PC-3 (cell line): Measurements from ENCODE around the gene FAM98B. TPM values are rescaled to one million over a fixed set of nuclear protein-coding genes. Genes with fewer than 3 reads are reported as not detected.

Experiments used
- ATAC-seq: fragments of 200-7000 bp; cut with Tn5 transposase; 2 replicates; pipeline ENCODE4 v1.9.1; 2020; ENCODE audit warnings: mild to moderate bottlenecking, moderate library complexity
- BruUV-seq: library from RNA; stranded (reverse); fragments of 400-500 nt; replicated peaks from 2 replicates; lab custom pipeline; 2021; lab: Mats Ljungman, UMichigan
- CTCF ChIA-PET: fragments of 300-600 bp; sonication (Branson Sonifier 250); formaldehyde crosslinking; loops from one replicate; lab custom pipeline; 2022; ENCODE audit warnings: antibody characterized with exemption; lab: Charles Lee
- POLR2A ChIA-PET: fragments of 300-600 bp; sonication (Branson Sonifier 250); formaldehyde crosslinking; loops from one replicate; lab custom pipeline; 2022; ENCODE audit warnings: antibody characterized with exemption; ENCODE audit not compliant: unreplicated experiment; lab: Charles Lee
- DNase-seq: peaks from one replicate; pipeline ENCODE4 v3.0.0-alpha.2; 2015
- H2AFZ ChIP-seq: fragments of 300-600 bp; sonication (generic); 2 replicates; pipeline ENCODE4 v1.6.0; 2016; ENCODE audit warnings: antibody characterized with exemption, low read length
- H3F3A ChIP-seq: fragments of 300-600 bp; sonication (generic); one replicate; pipeline ENCODE4 v1.6.0; 2017; ENCODE audit warnings: antibody characterized with exemption, low read length, control low read depth, mild to moderate bottlenecking; ENCODE audit not compliant: unreplicated experiment
- H3K27ac ChIP-seq: fragments of 300-600 bp; sonication (generic); 2 replicates; pipeline ENCODE4 v1.5.1; 2016; ENCODE audit warnings: mild to moderate bottlenecking, low read length
- H3K27me3 ChIP-seq: fragments of 300-600 bp; sonication (generic); 2 replicates; pipeline ENCODE4 v1.6.1; 2016; ENCODE audit warnings: low read length, mixed read lengths
- H3K36me3 ChIP-seq: fragments of 300-600 bp; sonication (generic); 2 replicates; pipeline ENCODE4 v1.6.1; 2016; ENCODE audit warnings: low read depth, mixed run types, low read length, mixed read lengths
- H3K4me1 ChIP-seq: fragments of 300-600 bp; sonication (generic); 2 replicates; pipeline ENCODE4 v1.5.1; 2016; ENCODE audit warnings: low read length; ENCODE audit not compliant: insufficient read depth
- H3K4me2 ChIP-seq: fragments of 300-600 bp; sonication (generic); 2 replicates; pipeline ENCODE4 v1.6.0; 2016; ENCODE audit warnings: low read length
- H3K4me3 ChIP-seq: fragments of 300-600 bp; sonication (generic); 2 replicates; pipeline ENCODE4 v1.5.1; 2016; ENCODE audit warnings: mild to moderate bottlenecking, low read length, mixed read lengths
- H3K79me2 ChIP-seq: fragments of 300-600 bp; sonication (generic); 2 replicates; pipeline ENCODE4 v1.6.1; 2017; ENCODE audit warnings: low read length, mixed read lengths
- H3K9ac ChIP-seq: fragments of 300-600 bp; sonication (generic); 2 replicates; pipeline ENCODE4 v1.6.0; 2016; ENCODE audit warnings: mild to moderate bottlenecking, low read length
- H3K9me2 ChIP-seq: fragments of 300-600 bp; sonication (generic); replicated peaks from 2 replicates; pipeline ENCODE4 v1.6.1; 2016; ENCODE audit warnings: mixed run types, low read length, mixed read lengths
- H3K9me3 ChIP-seq: fragments of 300-600 bp; sonication (generic); 2 replicates; pipeline ENCODE4 v1.6.1; 2016; ENCODE audit warnings: low read length, mixed read lengths
- H4K20me1 ChIP-seq: fragments of 300-600 bp; sonication (generic); 2 replicates; pipeline ENCODE4 v1.6.1; 2016; ENCODE audit warnings: low read length, mixed read lengths
- EZH2 ChIP-seq: fragments of 300-600 bp; sonication (generic); IDR thresholded peaks from one replicate; pipeline ENCODE4 v1.6.1; 2017; ENCODE audit warnings: antibody characterized with exemption, mild to moderate bottlenecking, low read length; ENCODE audit not compliant: unreplicated experiment
- EZH2phosphoT487 ChIP-seq: fragments of 300-600 bp; sonication (generic); IDR thresholded peaks from 2 replicates; pipeline ENCODE4 v1.6.1; 2018; ENCODE audit warnings: mild to moderate bottlenecking, antibody characterized with exemption, low read length, borderline replicate concordance
- intact Hi-C: fragments of 100-400 bp; cut with micrococcal nuclease; formaldehyde crosslinking; loops from 2 replicates; pipeline ENCODE4 v1.9.0; 2023
- total RNA-seq: library from RNA; depleted of rRNA; stranded (reverse); fragments of >200 nt; gene quantifications from 2 replicates; pipeline ENCODE4 v1.2.3, GENCODE V29; 2014
- TF ChIP-seq, protein P1 (sequence below): fragments of 300-600 bp; sonication (generic); conservative IDR thresholded peaks from 2 replicates; pipeline ENCODE4 v1.5.1; 2017; ENCODE audit warnings: antibody characterized with exemption, low read depth, mild to moderate bottlenecking, low read length

The FAM98B gene
- total RNA-seq, 1 experiment from 2014 or later, result 7.8 TPM

DNA sequence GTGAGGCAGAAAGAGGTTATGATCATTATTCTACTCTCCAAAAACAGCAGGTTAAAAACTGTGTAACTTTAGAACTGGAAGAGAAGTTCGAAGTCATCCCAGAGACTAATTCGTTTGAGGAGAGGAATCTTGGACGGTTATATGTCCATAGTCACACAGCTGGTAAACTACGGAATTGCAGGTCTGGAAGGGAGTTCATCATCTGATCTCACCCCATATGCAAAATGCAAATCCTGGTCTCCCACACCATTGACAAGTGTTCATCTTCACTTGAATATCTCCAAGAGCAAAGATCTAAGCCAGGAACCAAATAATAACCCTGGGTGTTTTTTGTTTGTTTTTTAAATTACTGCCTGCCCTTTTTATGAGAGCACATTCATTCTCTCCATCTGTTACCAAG lies 53.1 kb downstream of the FAM98B start:
- Histone ChIP-seq H3K9me3 (no peaks in the 10 kb centered on the region), H3K4me2 (no peak overlapping the region), H3K9ac (no peak overlapping the region), H3K27ac (no peak overlapping the region), H3K9me2 (no peaks in the 10 kb centered on the region), H3K36me3 (no peaks in the 10 kb centered on the region), H4K20me1 (no peaks in the 10 kb centered on the region), H3K4me3 (no peak overlapping the region), H3F3A (no peaks in the 10 kb centered on the region), H2AFZ (no peak overlapping the region), H3K4me1 (no peaks in the 10 kb centered on the region), H3K27me3 (no peaks in the 10 kb centered on the region), H3K79me2 (no peaks in the 10 kb centered on the region)
- intact Hi-C loops, result no loop called here
- ATAC-seq (no peak), DNase-seq (no peak)
- BruUV-seq, result no TSS peak
- CTCF ChIA-PET, result no interaction called here
- TF ChIP-seq EZH2, result no peak
- TF ChIP-seq, protein P1, sequence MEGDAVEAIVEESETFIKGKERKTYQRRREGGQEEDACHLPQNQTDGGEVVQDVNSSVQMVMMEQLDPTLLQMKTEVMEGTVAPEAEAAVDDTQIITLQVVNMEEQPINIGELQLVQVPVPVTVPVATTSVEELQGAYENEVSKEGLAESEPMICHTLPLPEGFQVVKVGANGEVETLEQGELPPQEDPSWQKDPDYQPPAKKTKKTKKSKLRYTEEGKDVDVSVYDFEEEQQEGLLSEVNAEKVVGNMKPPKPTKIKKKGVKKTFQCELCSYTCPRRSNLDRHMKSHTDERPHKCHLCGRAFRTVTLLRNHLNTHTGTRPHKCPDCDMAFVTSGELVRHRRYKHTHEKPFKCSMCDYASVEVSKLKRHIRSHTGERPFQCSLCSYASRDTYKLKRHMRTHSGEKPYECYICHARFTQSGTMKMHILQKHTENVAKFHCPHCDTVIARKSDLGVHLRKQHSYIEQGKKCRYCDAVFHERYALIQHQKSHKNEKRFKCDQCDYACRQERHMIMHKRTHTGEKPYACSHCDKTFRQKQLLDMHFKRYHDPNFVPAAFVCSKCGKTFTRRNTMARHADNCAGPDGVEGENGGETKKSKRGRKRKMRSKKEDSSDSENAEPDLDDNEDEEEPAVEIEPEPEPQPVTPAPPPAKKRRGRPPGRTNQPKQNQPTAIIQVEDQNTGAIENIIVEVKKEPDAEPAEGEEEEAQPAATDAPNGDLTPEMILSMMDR, result no peak
- TF ChIP-seq EZH2phosphoT487, result no peak
- POLR2A ChIA-PET, result interaction anchor here (0.6 kb wide), 1 partner anchor 1710 kb away, joined by 6 read pairs; no protein-coding TSS in a partner anchor

DNA sequence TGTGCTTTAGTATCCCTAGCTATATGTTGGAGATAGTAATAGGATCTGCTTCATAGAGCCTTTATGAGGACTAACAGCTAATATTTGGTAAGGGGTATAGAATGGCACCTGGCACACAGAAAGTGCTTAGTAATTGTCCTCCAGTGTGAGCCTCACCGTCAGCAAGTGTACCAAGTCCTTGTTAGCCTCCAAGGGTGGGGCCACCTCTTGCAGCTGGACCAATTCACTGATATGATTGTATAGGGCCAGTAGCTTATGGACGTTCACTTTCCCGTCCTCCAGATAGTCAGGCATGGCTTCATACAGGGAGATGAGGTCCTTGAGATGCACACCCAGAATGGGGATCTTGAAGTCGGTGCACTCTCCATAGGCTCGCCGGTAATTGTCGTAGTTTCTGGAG lies 53.6 kb downstream of the FAM98B start:
- ChIA-PET CTCF (no interaction called here), POLR2A (interaction anchor here (0.6 to 0.7 kb wide), 2 partner anchors 140 to 1710 kb away, joined by 6 read pairs; no protein-coding TSS in a partner anchor)
- ATAC-seq, result no peak

DNA sequence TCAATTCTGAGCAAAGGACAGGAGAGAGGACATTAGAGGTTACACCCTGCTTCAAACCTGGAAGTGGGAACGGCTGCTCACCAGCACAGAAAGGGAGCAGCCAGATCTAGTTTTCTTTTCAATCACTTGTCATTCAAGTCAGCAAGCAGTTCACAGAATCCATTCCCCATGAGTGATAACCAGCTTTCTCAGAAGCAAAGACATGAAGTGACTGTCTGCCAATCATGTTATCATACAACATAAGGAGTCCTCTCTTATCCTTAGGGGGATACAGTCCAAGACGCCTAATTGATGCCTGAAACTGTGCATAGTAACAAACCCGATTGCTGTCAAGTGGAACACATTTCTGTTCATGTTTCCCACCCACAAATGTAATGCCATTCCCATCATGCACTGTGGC lies 54.7 kb downstream of the FAM98B start:
- no peaks in the 10 kb centered on the region for H3K27me3 ChIP-seq
- no peaks in the 10 kb centered on the region for H3K4me1 ChIP-seq
- H3K36me3 ChIP-seq, result no peaks in the 10 kb centered on the region
- H3K4me3 ChIP-seq, result no peak overlapping the region
- TF ChIP-seq, protein P1, result no peak
- no peak for TF ChIP-seq EZH2phosphoT487
- no peak for TF ChIP-seq EZH2
- no peaks in the 10 kb centered on the region for H3K79me2 ChIP-seq
- intact Hi-C loops, result no loop called here
- H3K9ac ChIP-seq, result no peak overlapping the region
- no peak overlapping the region for H3K27ac ChIP-seq
- BruUV-seq, result no TSS peak
- no peaks in the 10 kb centered on the region for H3K9me3 ChIP-seq
- ChIA-PET POLR2A (no interaction called here), CTCF (no interaction called here)
- H3K9me2 ChIP-seq, result no peaks in the 10 kb centered on the region
- no peak overlapping the region for H2AFZ ChIP-seq
- ATAC-seq (no peak), DNase-seq (no peak)
- H4K20me1 ChIP-seq, result no peaks in the 10 kb centered on the region
- H3K4me2 ChIP-seq, result no peak overlapping the region
- no peaks in the 10 kb centered on the region for H3F3A ChIP-seq

More for the DNA sequence above, 53.6 kb downstream of the FAM98B start:
- H4K20me1 ChIP-seq, result no peaks in the 10 kb centered on the region
- TF ChIP-seq EZH2phosphoT487, result no peak
- TF ChIP-seq, protein P1, result no peak
- no peak for TF ChIP-seq EZH2
- H3F3A ChIP-seq, result no peaks in the 10 kb centered on the region
- H3K4me2 ChIP-seq, result no peak overlapping the region
- intact Hi-C loops, result no loop called here
- no TSS peak for BruUV-seq
- no peaks in the 10 kb centered on the region for H3K9me2 ChIP-seq
- H3K9ac ChIP-seq, result no peak overlapping the region
- no peaks in the 10 kb centered on the region for H3K27me3 ChIP-seq
- DNase-seq, result no peak
- H3K4me3 ChIP-seq, result no peak overlapping the region
- no peak overlapping the region for H3K27ac ChIP-seq
- no peaks in the 10 kb centered on the region for H3K79me2 ChIP-seq
- H3K4me1 ChIP-seq, result no peaks in the 10 kb centered on the region
- H3K36me3 ChIP-seq, result no peaks in the 10 kb centered on the region
- H2AFZ ChIP-seq, result no peak overlapping the region
- no peaks in the 10 kb centered on the region for H3K9me3 ChIP-seq
